Endothelial cell of umbilical vein (primary cell): ENCODE data around the gene F2RL1. TPM values are rescaled to one million over a fixed set of nuclear protein-coding genes. Genes with fewer than 3 reads are reported as not detected.

Experiments
- BruUV-seq: library from RNA; stranded (reverse); fragments of 400-500 nt; replicated peaks from 2 replicates; lab custom pipeline; 2021; lab: Mats Ljungman, UMichigan
- CTCF ChIA-PET: fragments of 300-600, 350-600 bp; sonication (Branson Sonifier 250); formaldehyde crosslinking; loops from one replicate; lab custom pipeline; 2021; ENCODE audit warnings: antibody characterized with exemption, inconsistent platforms; lab: Charles Lee
- POLR2A ChIA-PET: fragments of 300-600, 350-600 bp; sonication (Branson Sonifier 250); formaldehyde crosslinking; loops from one replicate; lab custom pipeline; 2021; ENCODE audit warnings: antibody characterized with exemption, inconsistent platforms; lab: Charles Lee
- DNase-seq: peaks from one replicate; pipeline ENCODE4 v3.0.0-alpha.2; 2011; ENCODE audit warnings: low read depth, low spot score
- FAIRE-seq: peaks from 2 replicates; lab custom pipeline; 2011; peaks lifted over from hg19 to GRCh38; lab: Jason Lieb, UNC
- H2AFZ ChIP-seq: 2 replicates; pipeline ENCODE4 v1.6.0; 2012; ENCODE audit warnings: low read depth, low read length, control low read depth, inconsistent platforms
- H3K27ac ChIP-seq: 2 replicates; pipeline ENCODE4 v1.5.1; 2011; ENCODE audit warnings: low read depth, mild to moderate bottlenecking, control low read depth, low read length, moderate library complexity; ENCODE audit not compliant: insufficient read depth
- H3K27me3 ChIP-seq, 2 experiments: 2 replicates each; pipeline versions ENCODE4 v1.6.0 to v1.6.1; 2011; ENCODE audit warnings: low read length in 2 of 2, mixed read lengths in 1 of 2; ENCODE audit not compliant: control insufficient read depth in 2 of 2, insufficient read depth in 2 of 2
- H3K36me3 ChIP-seq, 2 experiments: 2 replicates in 1 of 2; 3 replicates in 1 of 2; pipeline ENCODE4 v1.5.1; 2011; ENCODE audit warnings: low read length in 2 of 2, mild to moderate bottlenecking in 1 of 2, moderate library complexity in 1 of 2; ENCODE audit not compliant: control insufficient read depth in 2 of 2, insufficient read depth in 2 of 2; ENCODE audit errors: extremely low read depth in 1 of 2
- H3K4me1 ChIP-seq: 3 replicates; pipeline ENCODE4 v1.5.1; 2011; ENCODE audit warnings: mild to moderate bottlenecking, low read length; ENCODE audit not compliant: control insufficient read depth, insufficient read depth; ENCODE audit errors: extremely low read depth
- H3K4me2 ChIP-seq: 2 replicates; pipeline ENCODE4 v1.6.1; 2011; ENCODE audit warnings: low read length, control low read depth, mixed read lengths; ENCODE audit not compliant: insufficient read depth
- H3K4me3 ChIP-seq, 3 experiments: fragments of 200-600 bp in 1 of 3; sonication (generic), shearing (Covaris generic) in 1 of 3; replicated peaks in 1 of 3; 2 replicates each; pipeline ENCODE4 v1.5.1; 2011 to 2016; ENCODE audit warnings: control low read depth in 3 of 3, low read length in 3 of 3, mild to moderate bottlenecking in 2 of 3, inconsistent platforms in 1 of 3, low read depth in 1 of 3, moderate library complexity in 1 of 3; ENCODE audit not compliant: insufficient read depth in 1 of 3
- H3K79me2 ChIP-seq: 2 replicates; pipeline ENCODE4 v1.6.0; 2012; ENCODE audit warnings: low read length, inconsistent platforms; ENCODE audit not compliant: control insufficient read depth, insufficient read depth
- H3K9ac ChIP-seq: replicated peaks from 2 replicates; pipeline ENCODE3; 2011; ENCODE audit warnings: low read length, control low read depth; ENCODE audit not compliant: insufficient read depth; ENCODE audit errors: extremely low read depth
- H3K9me1 ChIP-seq: replicated peaks from 3 replicates; pipeline ENCODE4 v1.6.0; 2011; ENCODE audit warnings: mild to moderate bottlenecking, low read length; ENCODE audit not compliant: control insufficient read depth, insufficient read depth; ENCODE audit errors: extremely low read depth
- H3K9me3 ChIP-seq: replicated peaks from 2 replicates; pipeline ENCODE4 v1.5.1; 2012; ENCODE audit warnings: low read length, inconsistent platforms; ENCODE audit not compliant: control insufficient read depth, insufficient read depth
- H4K20me1 ChIP-seq: replicated peaks from 2 replicates; pipeline ENCODE3; 2011; ENCODE audit warnings: mild to moderate bottlenecking, low read length; ENCODE audit not compliant: control insufficient read depth, insufficient read depth; ENCODE audit errors: extremely low read depth
- CTCF ChIP-seq, 2 donors: IDR thresholded peaks; 1 replicate in 1 of 2; 2 replicates in 1 of 2; pipeline ENCODE4 v1.5.1; 2011; ENCODE audit warnings: low read length in 2 of 2, mild to moderate bottlenecking in 2 of 2, moderate library complexity in 2 of 2, control low read depth in 1 of 2, inconsistent platforms in 1 of 2, low read depth in 1 of 2; ENCODE audit not compliant: insufficient read depth in 1 of 2; ENCODE audit errors: extremely low read depth in 1 of 2
- EZH2 ChIP-seq: IDR thresholded peaks from 2 replicates; pipeline ENCODE4 v1.6.1; 2012; ENCODE audit warnings: borderline replicate concordance, low read depth, mild to moderate bottlenecking, moderate library complexity, low read length, inconsistent platforms; ENCODE audit not compliant: severe bottlenecking
- FOS ChIP-seq: IDR thresholded peaks from 2 replicates; pipeline ENCODE4 v1.6.1; 2011; ENCODE audit warnings: mild to moderate bottlenecking, low read length, moderate library complexity, borderline replicate concordance; ENCODE audit not compliant: insufficient read depth
- GATA2 ChIP-seq: IDR thresholded peaks from 2 replicates; pipeline ENCODE4 v1.7.0; 2011; ENCODE audit warnings: low read depth, mild to moderate bottlenecking, moderate library complexity, mixed read lengths, low read length; ENCODE audit not compliant: insufficient read length, insufficient read depth
- JUN ChIP-seq: IDR thresholded peaks from 2 replicates; pipeline ENCODE4 v1.6.1; 2011; ENCODE audit warnings: borderline replicate concordance, low read depth; ENCODE audit not compliant: insufficient read length, insufficient read depth
- MAX ChIP-seq: IDR thresholded peaks from 2 replicates; pipeline ENCODE4 v1.6.1; 2011; ENCODE audit not compliant: insufficient read depth, insufficient read length
- MYC ChIP-seq: IDR thresholded peaks from one replicate; pipeline ENCODE4 v1.6.1; 2011; ENCODE audit warnings: mild to moderate bottlenecking, low read depth, low read length
- POLR2A ChIP-seq: IDR thresholded peaks from 2 replicates; pipeline ENCODE4 v1.6.1; 2012; ENCODE audit warnings: low read depth, mild to moderate bottlenecking, control low read depth, low read length
- POLR2AphosphoS5 ChIP-seq: IDR thresholded peaks from 2 replicates; pipeline ENCODE4 v1.6.1; 2012; ENCODE audit warnings: low read depth, mild to moderate bottlenecking, control low read depth, low read length, moderate library complexity; ENCODE audit not compliant: insufficient read depth
- dilution Hi-C: fragments of 300-500 bp; cut with MboI; formaldehyde crosslinking; loops from one replicate; pipeline ENCODE4 v1.15.0; 2019; ENCODE audit warnings: low sequenced_read_pairs; ENCODE audit not compliant: extremely low pct_ligation_motif_present
- intact Hi-C: fragments of 100-400 bp; cut with micrococcal nuclease; formaldehyde crosslinking; loops from one replicate; pipeline ENCODE4 v1.10.0; 2022
- polyA plus RNA-seq, 4 experiments: library from polyadenylated mRNA; depleted of rRNA in 3 of 4; stranded (reverse) in 3 of 4; unstranded in 1 of 4; fragments of >200 nt; gene quantifications; 2 replicates each; pipeline versions ENCODE4 v1.2.1 to v1.2.3, GENCODE V29; 2011 to 2012; ENCODE audit warnings: missing spikeins in 1 of 4
- total RNA-seq: library from RNA; stranded (reverse); gene quantifications from 2 replicates; pipeline ENCODE4 v1.2.3, GENCODE V29; 2021

F2RL1 gene
- total and polyA plus RNA-seq, 2 donors (not counting 3 experiments of a cell fraction or from before 2014, with no cell fraction given), result 21.8 to 21.9 TPM

- no peaks in the 10 kb centered on the region for H3K27me3 ChIP-seq
- CTCF ChIA-PET, result interaction anchor here (1.1 kb wide), 1 partner anchor 13 kb away, joined by 7 read pairs; no protein-coding TSS in a partner anchor
- intact Hi-C loops, result no loop called here
- no peak overlapping the region for H3K4me3 ChIP-seq
- FAIRE-seq (peak; percentile 48), DNase-seq (peak; percentile 88)
- H2AFZ ChIP-seq, result no peak overlapping the region
- POLR2A ChIA-PET, result interaction anchor here (1.6 kb wide), 1 partner anchor 20 kb away, joined by 10 read pairs; no protein-coding TSS in a partner anchor
- no peak for TF ChIP-seq POLR2A
- peak; percentile 18 for TF ChIP-seq GATA2
- no peak for TF ChIP-seq CTCF (IDR thresholded peaks at IDR 0.05; ENCODE audit: extremely low read depth in 1 of 2, insufficient read depth in 1 of 2, low read depth in 1 of 2, low read length in 2 of 2)
- peak overlapping the region; percentile 76 for H3K27ac ChIP-seq
- H3K9me1 ChIP-seq, result no peaks in the 10 kb centered on the region
- peak overlapping the region; percentile 6 for H3K9ac ChIP-seq
- no peaks in the 10 kb centered on the region for H3K79me2 ChIP-seq
- H3K4me1 ChIP-seq, result peaks cover 78% of the 10 kb centered on the region
- dilution Hi-C loops, result no loop called here
- H3K9me3 ChIP-seq, result no peaks in the 10 kb centered on the region
- no peaks in the 10 kb centered on the region for H3K36me3 ChIP-seq
- no peaks in the 10 kb centered on the region for H4K20me1 ChIP-seq
- BruUV-seq, result no TSS peak
- no peak overlapping the region for H3K4me2 ChIP-seq
These were observed 31.6 kb upstream of the F2RL1 start for GRCh38 chr5:76787237-76787636.

- intact Hi-C loops, result no loop called here
- no TSS peak for BruUV-seq
- dilution Hi-C loops, result no loop called here
- Histone ChIP-seq H3K4me3 (no peak overlapping the region), H3K36me3 (no peaks in the 10 kb centered on the region), H3K9me3 (no peaks in the 10 kb centered on the region), H2AFZ (peak overlapping the region; percentile 13), H3K9me1 (no peaks in the 10 kb centered on the region), H3K4me1 (peaks cover 72% of the 10 kb centered on the region), H4K20me1 (no peaks in the 10 kb centered on the region), H3K9ac (no peak overlapping the region), H3K27me3 (no peaks in the 10 kb centered on the region), H3K4me2 (peak overlapping the region; percentile 65), H3K27ac (peak overlapping the region; percentile 76), H3K79me2 (no peaks in the 10 kb centered on the region)
- ChIA-PET CTCF (interaction anchor here (0.6 to 3.9 kb wide), 5 partner anchors 14 to 1052 kb away, joined by 3 to 31 read pairs (median 4); partner anchors contain the start of gene F2RL1), POLR2A (interaction anchor here (0.7 to 1.6 kb wide), 2 partner anchors 19 to 82 kb away, joined by 4 to 10 read pairs; no protein-coding TSS in a partner anchor)
- DNase-seq (peak; percentile 64), FAIRE-seq (peak; percentile 91)
- no peak for TF ChIP-seq FOS
- TF ChIP-seq GATA2, result no peak
- TF ChIP-seq MYC, result no peak
- TF ChIP-seq POLR2AphosphoS5, result peak; percentile 70
- TF ChIP-seq JUN, result no peak
- TF ChIP-seq POLR2A, result peak; percentile 58
- no peak for TF ChIP-seq CTCF (IDR thresholded peaks at IDR 0.05; ENCODE audit: extremely low read depth in 1 of 2, insufficient read depth in 1 of 2, low read depth in 1 of 2, low read length in 2 of 2)
- TF ChIP-seq MAX, result no peak
- no peak for TF ChIP-seq EZH2
These were observed 30.5 kb upstream of the F2RL1 start for GRCh38 chr5:76788362-76788761.
